ENCODE measurements around the gene CCDC200.
"Not testable (repeated sequence)": the region's sequence is repeated elsewhere in the genome, so short reads cannot be mapped to it uniquely, and the experiment has no call there.

Gene CCDC200

DNA sequence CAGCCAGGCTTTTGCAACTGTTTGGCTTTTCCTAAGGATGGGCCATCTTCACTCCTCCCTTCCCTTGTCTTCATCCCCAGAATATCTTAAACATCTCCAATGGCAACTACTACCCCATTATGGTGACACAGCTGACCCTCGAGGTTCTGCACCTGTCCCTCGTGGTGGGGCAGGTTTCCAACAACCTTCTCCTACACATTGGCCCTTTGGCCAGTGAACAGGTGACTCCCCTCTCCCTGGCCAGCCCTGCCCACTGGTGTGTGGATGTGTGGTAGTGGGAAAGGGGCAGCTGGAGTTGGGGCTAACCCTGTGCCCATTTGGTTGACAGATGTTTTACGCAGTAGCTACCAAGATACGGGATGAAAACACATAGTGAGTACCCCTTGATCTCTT is 12.1 kb downstream of the CCDC200 start:
- no peak for DNase-seq

DNA sequence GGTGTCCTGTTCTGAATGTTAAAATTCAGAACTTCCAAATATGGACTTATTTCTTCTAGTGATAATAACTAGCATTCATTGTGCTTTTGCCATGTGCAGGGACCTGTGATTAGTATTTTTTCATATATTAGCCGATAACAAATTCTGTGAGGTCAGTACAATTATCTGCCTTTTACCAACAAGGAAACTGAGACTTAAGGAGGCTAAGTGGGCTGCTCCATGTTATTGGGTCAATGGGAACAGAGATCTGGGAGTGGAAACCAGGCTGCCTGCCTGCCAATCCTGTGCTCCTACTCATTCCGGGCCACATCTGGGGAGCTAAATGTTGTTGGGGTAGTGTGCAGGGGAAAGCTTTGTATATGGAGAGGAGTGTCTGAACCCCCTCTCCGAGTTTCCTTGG is 13.1 kb downstream of the CCDC200 start:
- DNase-seq, result no peak

DNA sequence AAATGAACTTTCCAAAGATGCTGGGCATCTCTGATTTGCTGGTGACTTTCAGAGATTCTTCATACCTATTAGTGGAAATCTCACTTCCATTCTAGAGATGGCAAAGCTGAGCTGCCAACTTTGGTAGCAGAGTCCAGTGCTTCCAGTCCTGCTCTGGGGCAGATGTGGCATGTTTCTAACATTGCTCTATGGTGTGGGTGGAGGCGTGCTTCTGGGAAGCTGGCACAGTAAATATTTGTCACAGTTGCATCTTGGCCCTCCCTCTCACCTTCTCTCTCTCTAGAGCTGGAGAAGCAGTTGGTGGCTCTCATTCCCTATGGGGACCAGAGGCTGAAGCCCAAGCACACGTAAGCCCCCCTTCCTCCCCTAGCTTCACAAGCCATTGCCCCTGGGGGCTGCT is 14.9 kb downstream of the CCDC200 start:
- DNase-seq, result no peak

DNA sequence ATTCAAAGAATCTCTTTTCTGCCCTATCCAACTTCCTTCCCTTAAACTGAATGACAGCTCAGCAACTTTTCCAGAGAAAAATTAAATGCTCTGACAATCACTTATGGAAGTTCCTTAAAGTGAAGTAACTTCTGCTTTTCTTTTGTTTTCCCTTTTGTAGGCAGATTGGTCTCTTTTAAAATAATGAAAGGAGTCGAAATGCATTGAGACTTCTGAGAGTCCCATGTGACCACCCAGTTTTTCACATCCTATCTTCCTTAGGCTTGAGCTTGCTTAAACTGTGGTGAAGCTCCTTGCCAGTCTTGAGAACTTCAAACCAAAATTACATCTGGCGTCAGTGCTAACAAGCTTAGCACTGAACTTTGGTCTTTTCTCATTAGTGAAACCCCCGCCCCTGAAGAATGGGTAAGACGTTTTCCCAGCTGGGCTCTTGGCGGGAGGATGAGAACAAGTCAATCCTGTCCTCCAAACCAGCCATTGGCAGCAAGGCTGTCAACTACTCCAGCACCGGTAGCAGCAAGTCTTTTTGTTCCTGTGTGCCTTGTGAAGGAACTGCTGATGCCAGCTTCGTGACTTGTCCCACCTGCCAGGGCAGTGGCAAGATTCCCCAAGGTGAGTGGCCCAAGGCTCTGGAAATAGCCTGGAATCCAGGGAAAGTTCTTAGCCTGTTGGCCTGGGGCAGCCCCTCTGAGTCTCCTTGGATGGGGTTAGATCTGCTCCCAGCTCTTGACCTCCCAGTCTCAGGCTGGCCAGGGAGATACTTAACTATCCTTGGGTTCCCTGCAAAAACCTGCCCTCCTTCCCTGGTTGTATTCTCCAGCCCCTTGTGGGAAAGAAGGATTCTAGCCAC is 15.6 kb downstream of the CCDC200 start:
- DNase-seq, result no peak

DNA sequence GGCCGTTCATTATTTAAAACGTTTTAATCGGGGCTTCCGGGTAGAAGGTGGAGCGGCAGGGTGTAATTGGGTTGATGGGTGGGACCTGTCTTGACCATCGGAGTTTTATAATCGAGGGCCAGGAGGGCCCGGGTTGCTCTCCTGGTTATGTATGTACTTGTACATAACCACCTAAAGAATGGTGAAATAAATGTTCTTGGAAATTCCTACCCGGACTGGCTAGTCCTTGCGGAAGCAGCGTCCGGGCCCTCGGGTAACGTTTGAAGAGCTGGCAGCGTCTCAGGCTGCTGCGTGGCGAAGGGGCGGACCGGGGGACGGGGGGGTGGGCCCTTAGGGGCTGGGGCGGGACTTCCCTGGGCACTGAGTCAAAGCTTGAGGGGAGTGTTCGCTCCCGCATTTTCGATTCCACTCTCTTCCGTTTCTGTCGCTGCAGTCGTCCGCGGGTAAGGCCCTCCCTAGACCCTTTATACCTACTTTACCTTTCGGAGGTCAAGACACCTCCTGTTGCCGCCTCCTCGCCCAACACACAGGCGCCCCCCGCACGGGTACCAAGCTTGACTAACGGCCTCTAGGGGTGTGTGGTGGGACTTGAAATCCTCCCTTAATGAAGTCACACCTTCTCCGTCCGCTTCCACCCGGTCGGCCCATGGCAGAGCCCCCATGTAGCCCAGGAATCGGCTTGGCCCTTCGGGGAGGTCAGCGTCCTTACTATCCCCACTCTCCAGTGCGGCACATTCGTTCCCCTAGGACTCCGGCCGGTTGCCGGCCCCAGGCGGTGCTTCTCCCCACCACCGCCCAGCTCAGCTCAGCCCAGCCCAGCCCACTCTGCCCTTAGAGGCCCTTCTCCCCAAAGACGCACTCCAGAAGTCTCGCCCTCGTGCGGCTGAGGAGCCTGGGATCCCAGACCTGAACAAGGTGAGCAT is 16.7 kb downstream of the CCDC200 start, which contains the start of gene TMEM106A:
TMEM106A (plus strand) TSS at position 396 of the 923 bp plus-strand sequence. CDS start 1,167 bp downstream, outside the sequence.
- DNase-seq, result peak; percentile 87

DNA sequence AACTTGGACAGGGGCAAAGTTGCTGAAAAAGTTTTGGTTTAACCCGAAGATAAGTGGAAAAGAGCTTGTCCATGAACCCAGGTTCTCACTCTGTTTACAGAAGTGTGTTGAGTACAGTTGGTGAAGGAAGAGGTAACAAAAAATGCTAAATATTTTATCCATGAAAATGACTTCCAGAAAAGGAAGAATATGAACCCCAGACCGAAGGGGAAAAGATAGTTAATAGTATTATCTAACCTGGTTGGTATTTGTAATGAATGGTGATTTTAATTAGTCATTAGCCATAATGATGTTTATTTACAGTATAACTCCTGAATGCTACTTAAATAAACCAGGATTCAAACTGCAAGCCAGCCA is 17.3 kb downstream of the CCDC200 start:
- no peak for DNase-seq

DNA sequence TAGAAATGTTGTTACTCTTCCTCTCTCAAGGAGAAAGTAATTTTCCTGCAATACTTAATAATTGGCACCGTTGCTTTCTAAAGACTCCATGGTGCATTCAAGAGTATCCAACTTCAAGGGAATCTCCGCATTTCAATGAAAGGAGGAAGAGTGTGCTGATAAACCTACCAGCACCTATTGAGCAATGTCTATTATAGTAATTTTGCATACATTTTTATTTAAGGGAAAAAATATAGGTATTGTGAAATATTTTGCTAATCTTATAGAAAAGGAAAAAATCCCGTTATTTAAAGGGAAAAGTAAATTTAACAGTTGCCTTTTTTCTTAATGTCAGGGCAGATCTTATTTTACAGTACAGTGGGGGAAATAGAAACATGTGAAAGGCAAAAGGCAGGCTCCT is 17.8 kb downstream of the CCDC200 start:
- DNase-seq, result no peak

DNA sequence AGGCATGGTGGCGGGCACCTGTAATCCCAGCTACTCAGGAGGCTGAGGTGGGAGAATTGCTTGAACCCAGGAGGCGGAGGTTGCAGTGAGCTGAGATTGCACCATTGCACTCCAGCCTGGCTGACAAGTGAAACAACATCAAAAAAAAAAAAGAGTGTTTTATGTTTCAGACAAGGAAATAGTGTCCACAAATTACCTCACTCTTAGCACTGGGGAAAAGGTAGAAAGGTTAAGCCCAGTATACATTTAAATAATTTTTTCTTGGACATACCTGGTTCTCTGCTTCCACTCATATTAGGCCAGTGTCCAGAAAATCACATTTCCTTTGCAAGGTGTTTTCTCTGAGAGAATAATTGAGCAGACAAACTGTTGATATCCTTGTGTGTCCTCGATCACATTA is 25.4 kb downstream of the CCDC200 start:
- DNase-seq, result not testable (repeated sequence)

DNA sequence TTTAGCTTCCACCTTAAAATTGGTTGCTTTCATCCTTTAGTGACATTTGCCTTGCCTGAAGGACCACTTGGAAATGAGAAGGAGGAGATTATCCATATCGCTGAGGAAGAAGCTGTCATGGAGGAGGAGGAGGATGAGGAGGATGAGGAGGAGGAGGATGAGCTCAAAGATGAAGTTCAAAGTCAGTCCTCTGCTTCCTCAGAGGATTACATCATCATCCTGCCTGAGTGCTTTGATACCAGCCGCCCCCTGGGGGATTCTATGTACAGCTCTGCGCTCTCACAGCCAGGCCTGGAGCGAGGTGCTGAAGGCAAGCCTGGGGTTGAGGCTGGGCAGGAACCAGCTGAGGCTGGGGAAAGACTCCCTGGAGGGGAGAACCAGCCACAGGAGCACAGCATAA is 28.3 kb downstream of the CCDC200 start:
- no peak for DNase-seq

DNA sequence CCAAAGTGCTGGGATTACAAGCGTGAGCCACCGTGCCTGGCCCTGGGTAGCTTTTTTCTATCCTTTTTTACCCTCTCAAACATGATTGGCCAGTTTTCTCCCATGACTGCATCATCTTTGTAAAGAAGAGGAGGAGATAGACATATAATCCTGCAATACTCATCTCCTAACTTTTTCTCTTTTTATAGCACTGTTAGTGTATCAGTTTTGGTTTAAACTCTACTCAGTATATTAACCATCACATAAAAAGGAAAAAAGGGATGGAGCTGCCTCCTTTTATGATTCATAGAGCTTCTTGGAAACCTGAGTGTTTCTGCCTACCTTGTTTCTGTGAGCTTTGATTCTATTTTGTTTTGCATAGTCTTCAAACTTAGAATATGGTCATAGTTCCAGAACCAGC is 28.8 kb downstream of the CCDC200 start:
- no peak for DNase-seq

DNA sequence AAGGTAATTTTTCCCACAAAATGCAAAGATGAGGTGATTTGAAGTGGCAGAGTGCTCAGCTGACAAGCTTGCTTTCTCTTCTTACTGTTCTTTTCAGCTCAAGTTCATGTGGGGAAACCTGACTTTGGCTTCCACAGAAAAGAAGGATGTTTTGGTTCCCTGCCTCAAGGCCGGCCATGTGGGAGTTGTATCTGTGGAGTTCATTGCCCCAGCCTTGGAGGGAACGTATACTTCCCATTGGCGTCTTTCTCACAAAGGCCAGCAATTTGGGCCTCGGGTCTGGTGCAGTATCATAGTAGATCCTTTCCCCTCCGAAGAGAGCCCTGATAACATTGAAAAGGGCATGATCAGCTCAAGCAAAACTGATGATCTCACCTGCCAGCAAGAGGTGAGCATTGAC is 35.2 kb downstream of the CCDC200 start:
- DNase-seq, result no peak

DNA sequence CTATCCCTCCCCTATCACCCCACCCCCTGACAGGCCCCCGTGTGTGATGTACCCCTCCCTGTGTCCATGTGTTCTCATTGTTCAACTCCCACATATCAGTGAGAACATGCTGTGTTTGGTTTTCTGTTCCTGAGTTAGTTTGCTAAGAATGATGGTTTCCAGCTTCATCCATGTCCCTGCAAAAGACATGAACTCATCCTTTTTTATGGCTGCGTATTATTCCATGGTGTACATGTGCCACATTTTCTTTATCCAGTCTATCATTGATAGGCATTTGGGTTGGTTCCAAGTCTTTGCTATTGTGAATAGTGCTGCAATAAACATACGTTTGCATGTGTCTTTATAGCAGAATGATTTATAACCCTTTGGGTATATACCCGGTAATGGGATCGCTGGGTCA is 41.8 kb downstream of the CCDC200 start:
- DNase-seq, result not testable (repeated sequence)

DNA sequence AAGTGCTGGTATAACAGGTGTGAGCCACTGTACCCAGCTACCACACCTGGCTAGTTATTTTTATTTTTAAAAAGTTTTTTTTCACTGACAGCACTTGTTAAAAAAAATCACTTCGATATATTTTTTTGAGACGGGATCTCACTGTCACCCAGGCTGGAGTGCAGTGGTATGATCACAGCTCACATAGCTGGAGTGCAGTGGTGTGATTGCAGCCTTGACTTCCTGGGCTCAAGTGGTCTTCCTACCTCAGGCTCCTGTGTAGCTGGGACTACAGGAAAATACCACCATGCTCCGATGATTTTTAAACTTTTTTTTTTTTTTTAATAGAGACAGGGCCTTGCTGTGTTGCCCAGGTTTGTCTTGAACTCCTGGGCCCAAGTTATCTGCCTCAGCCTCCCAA is 44.5 kb downstream of the CCDC200 start:
- DNase-seq, result no peak

DNA sequence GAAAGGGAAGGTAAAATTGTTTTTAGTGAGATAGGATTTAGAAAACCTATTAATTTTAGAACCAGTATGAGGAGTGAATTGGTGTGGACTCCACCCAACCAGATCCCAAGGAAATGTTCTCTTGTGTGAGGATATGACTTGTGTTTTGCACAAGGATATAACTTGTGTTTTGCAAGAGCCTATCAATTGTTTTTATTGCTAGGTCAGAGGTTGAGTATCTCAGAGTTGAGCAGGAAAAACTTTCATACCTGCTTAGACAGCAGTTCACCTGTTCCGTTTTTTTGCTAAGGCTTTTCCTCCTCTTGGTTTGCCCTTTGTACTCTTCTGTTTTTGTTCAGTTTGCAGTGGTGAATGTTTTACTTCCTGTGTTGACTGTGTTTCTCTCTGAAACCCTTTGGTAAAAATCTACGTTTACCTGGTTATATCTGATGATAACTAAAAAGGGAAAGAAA is 52.3 kb downstream of the CCDC200 start:
- no peak for DNase-seq

DNA sequence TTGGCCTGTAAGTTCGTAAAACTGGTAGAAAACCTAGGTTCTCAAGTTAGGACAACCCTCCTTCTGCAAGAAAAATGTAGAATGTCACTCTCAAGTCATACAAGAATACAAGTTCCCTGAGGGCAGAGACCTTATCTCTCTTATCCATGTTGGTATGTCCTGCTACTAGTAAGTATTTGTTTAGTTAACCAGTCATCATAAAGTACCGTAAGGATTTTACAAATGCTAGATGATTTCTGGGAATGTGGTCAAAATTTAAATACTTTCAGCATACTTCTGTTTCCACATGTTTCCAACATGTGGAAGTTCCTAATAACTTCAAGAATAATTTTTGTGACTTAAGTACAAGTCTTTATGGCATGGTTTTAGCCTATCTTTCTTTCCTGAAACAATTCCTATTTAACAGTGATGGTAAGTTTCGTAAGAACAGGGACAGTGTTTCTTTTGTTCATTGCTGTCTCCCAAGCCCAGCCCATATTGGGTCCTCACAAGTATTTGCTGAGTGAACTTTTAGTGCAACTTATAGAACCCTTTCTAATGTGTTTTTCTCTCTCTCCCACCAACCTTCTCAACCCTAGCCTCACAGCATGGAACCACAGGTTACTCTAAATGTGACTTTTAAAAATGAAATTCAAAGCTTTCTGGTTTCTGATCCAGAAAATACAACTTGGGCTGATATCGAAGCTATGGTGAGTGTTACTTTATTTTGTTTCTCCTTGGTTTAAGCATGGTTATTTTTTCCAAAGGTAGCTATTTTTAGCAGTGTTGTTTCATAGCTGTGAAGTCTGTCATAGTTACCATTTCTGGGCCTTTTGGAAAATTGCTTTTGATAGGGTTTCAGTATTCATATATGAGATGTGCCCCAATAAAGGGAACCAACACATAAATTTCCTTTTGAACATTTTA is 53.0 kb downstream of the CCDC200 start:
- peak; percentile 77 for DNase-seq

DNA sequence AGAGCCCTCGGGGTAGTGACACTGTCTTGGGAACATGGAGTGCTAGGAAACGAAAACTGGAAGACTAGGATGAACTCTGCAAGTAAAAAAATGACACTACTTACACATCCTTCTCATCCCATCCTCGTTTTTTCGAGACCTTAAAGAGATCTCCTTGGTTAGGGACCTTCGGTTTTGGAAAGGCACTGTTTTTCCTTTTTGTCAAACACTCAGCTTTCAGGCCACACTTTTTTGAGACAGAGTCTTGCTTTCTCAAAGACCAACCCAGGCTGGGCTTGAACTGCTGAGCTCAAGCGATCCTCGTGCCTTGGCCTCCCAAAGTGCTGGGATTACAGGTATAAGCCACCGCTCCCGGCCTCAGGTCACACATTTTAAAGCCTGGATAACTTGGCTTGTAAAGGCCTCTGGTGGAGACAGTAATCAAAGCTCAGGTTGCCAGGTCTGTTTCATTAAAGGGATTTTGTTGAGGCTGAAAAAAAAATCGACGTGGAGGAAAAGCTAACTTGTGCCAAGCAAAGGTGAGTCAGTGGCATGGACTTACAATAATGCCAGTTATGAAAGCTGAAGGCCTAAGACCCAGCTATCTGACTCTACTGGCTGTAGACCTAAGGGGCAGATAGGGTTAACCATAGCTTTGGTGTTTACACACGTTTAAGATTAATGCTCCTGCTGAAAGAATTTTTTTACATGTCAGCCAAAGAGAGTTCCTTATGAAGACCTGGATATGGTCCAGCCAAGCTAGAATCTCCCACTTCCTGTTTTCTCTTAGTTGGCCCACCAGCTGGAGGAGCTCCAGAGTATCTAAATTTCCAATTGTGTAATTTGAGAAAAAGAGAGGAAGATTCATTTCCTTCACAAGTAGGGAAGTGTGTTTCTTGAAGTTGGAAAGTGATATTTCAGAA is 56.6 kb downstream of the CCDC200 start:
- DNase-seq, result peak; percentile 96
